GM12878 (cell line): ENCODE data around the gene HMGN5. TPM values are rescaled to one million over a fixed set of nuclear protein-coding genes. Genes with fewer than 3 reads are reported as not detected.

Experiments
- ATAC-seq: fragments of 200-7000 bp; cut with Tn5 transposase; 3 replicates; pipeline ENCODE4 v1.9.1; 2020; ENCODE audit warnings: mild to moderate bottlenecking, moderate library complexity
- Bru-seq: library from RNA; stranded (reverse); fragments of 400-500 nt; gene quantifications from one replicate; lab custom pipeline; 2021; lab: Mats Ljungman, UMichigan
- BruChase-seq, 2 experiments: library from RNA; stranded (reverse); fragments of 400-500 nt; gene quantifications; one replicate each; lab custom pipeline; 2021; lab: Mats Ljungman, UMichigan
- BruUV-seq: library from RNA; stranded (reverse); fragments of 400-500 nt; replicated peaks from 2 replicates; lab custom pipeline; 2021; lab: Mats Ljungman, UMichigan
- CTCF ChIA-PET: fragments of 300-600 bp; sonication (Branson Sonifier 250); formaldehyde crosslinking; extraction: SDS; loops from one replicate; lab custom pipeline; 2021; ENCODE audit warnings: inconsistent platforms; lab: Yijun Ruan, JAX
- POLR2A ChIA-PET: fragments of 350-600 bp; formaldehyde crosslinking; extraction: SDS; loops from one replicate; lab custom pipeline; 2021; ENCODE audit warnings: inconsistent platforms; lab: Charles Lee
- RAD21 ChIA-PET: fragments of 300-600 bp; sonication (Branson Sonifier 250); formaldehyde crosslinking; loops from one replicate; lab custom pipeline; 2023; ENCODE audit warnings: antibody characterized with exemption; ENCODE audit not compliant: unreplicated experiment; lab: Charles Lee
- SMC1A ChIA-PET: fragments of 300-600 bp; sonication (Branson Sonifier 250); formaldehyde crosslinking; loops from one replicate; lab custom pipeline; 2023; ENCODE audit not compliant: unreplicated experiment, uncharacterized antibody; lab: Charles Lee
- DNase-seq: peaks from one replicate; pipeline ENCODE4 v3.0.0-alpha.2; 2011; ENCODE audit warnings: low read depth, low spot score
- FAIRE-seq: peaks from 3 replicates; lab custom pipeline; 2011; peaks lifted over from hg19 to GRCh38; lab: Jason Lieb, UNC
- H2AFZ ChIP-seq: 2 replicates; pipeline ENCODE4 v1.6.0; 2011; ENCODE audit warnings: low read depth, low read length, control low read depth; ENCODE audit not compliant: control insufficient read depth
- H3K27ac ChIP-seq: 2 replicates; pipeline ENCODE4 v1.5.1; 2011; ENCODE audit warnings: control low read depth; ENCODE audit not compliant: control insufficient read depth, insufficient read depth
- H3K27me3 ChIP-seq, 2 experiments: replicated peaks in 1 of 2; 2 replicates each; pipeline versions ENCODE4 v1.6.0 to v1.6.1; 2011; ENCODE audit warnings: low read length in 1 of 2; ENCODE audit not compliant: control insufficient read depth in 2 of 2, insufficient read depth in 2 of 2
- H3K36me3 ChIP-seq, 2 experiments: 2 replicates each; pipeline ENCODE4 v1.5.1; 2011; ENCODE audit warnings: low read length in 1 of 2; ENCODE audit not compliant: control insufficient read depth in 2 of 2, insufficient read depth in 2 of 2
- H3K4me1 ChIP-seq: 2 replicates; pipeline ENCODE4 v1.6.1; 2011; ENCODE audit warnings: mild to moderate bottlenecking, low read length, moderate library complexity, mixed read lengths; ENCODE audit not compliant: control insufficient read depth, insufficient read depth
- H3K4me2 ChIP-seq: 2 replicates; pipeline ENCODE4 v1.6.0; 2011; ENCODE audit warnings: control low read depth; ENCODE audit not compliant: control insufficient read depth, insufficient read depth
- H3K4me3 ChIP-seq: fragments of 200-600 bp; sonication (generic); 2 replicates; pipeline ENCODE4 v1.5.1; 2016
- H3K79me2 ChIP-seq: 2 replicates; pipeline ENCODE4 v1.6.0; 2011; ENCODE audit warnings: low read length; ENCODE audit not compliant: control insufficient read depth, insufficient read depth
- H3K9ac ChIP-seq: 2 replicates; pipeline ENCODE4 v1.8.0; 2011; ENCODE audit warnings: low read length, control low read depth, mixed read lengths; ENCODE audit not compliant: control insufficient read depth, insufficient read depth
- H3K9me3 ChIP-seq: replicated peaks from 3 replicates; pipeline ENCODE4 v1.5.1; 2011; ENCODE audit warnings: mild to moderate bottlenecking, low read length; ENCODE audit not compliant: control insufficient read depth, insufficient read depth
- H4K20me1 ChIP-seq: 2 replicates; pipeline ENCODE4 v1.6.0; 2011; ENCODE audit not compliant: control insufficient read depth, insufficient read depth
- IKZF2 ChIP-seq, 2 experiments: fragments of 450-650 bp; IDR thresholded peaks; 2 replicates each; pipeline ENCODE4 v1.6.1; 2017; ENCODE audit warnings: mild to moderate bottlenecking in 2 of 2, moderate library complexity in 2 of 2
- POLR2A ChIP-seq: IDR thresholded peaks from 2 replicates; pipeline ENCODE4 v1.6.1; 2011; ENCODE audit warnings: low read depth, mild to moderate bottlenecking, low read length
- RCOR1 ChIP-seq: conservative IDR thresholded peaks from 2 replicates; pipeline ENCODE4 v1.6.1; 2012; ENCODE audit warnings: low read depth, low read length, improper control_type of control experiment
- RUNX3 ChIP-seq: IDR thresholded peaks from 2 replicates; pipeline ENCODE4 v1.6.1; 2012; ENCODE audit warnings: low read length, inconsistent platforms
- SUZ12 ChIP-seq: fragments of 200-600 bp; sonication (generic); IDR thresholded peaks from one replicate; pipeline ENCODE4 v1.6.1; 2018; ENCODE audit warnings: antibody characterized with exemption, mild to moderate bottlenecking; ENCODE audit not compliant: unreplicated experiment
- WGBS: methylation state at CpG from one replicate; pipeline ENCODE4 v1.1.6; 2016; ENCODE audit warnings: low lambda C conversion rate; ENCODE audit not compliant: insufficient replicate concordance, insufficient coverage; ENCODE audit errors: missing lambda C conversion rate; 5-methylcytosine and 5-hydroxymethylcytosine counted together
- in situ Hi-C: fragments of 300-500 bp; cut with MboI; formaldehyde crosslinking; loops from 9 replicates; pipeline ENCODE4 v1.14.3; 2018; ENCODE audit warnings: mixed read lengths
- intact Hi-C: fragments of 100-400 bp; cut with micrococcal nuclease; formaldehyde crosslinking; loops from one replicate; pipeline ENCODE4 v1.14.2; 2022; ENCODE audit not compliant: unreplicated experiment
- long read RNA-seq, 2 experiments: library from polyadenylated mRNA; unstranded; transcript quantifications; one replicate each; pipeline ENCODE4 v2.0.0, GENCODE V29; 2019 to 2020
- polyA minus RNA-seq, 3 experiments: library from RNA; depleted of rRNA, polyadenylated mRNA; stranded (reverse); fragments of >200 nt; gene quantifications; 2 replicates each; pipeline ENCODE4 v1.2.3, GENCODE V29; 2011
- polyA plus RNA-seq, 11 experiments: library from polyadenylated mRNA; depleted of rRNA in 4 of 11; unstranded in 6 of 11; stranded (reverse) in 5 of 11; fragments of >200 nt; fragmentation: Nextera tagmentation in 4 of 11; fragmentation: Illumina TruSeq in 1 of 11; extraction: Ambion mirVana in 4 of 11; extraction: Trizol in 1 of 11; gene quantifications; 1 replicate in 1 of 11; 2 replicates in 10 of 11; pipeline versions ENCODE4 v1.2.1 to v1.2.3, GENCODE V29; 2011 to 2016; ENCODE audit warnings: inconsistent platforms in 2 of 11, missing spikeins in 2 of 11, low read depth in 1 of 11
- total RNA-seq, 4 experiments: library from RNA; depleted of rRNA in 3 of 4; stranded (reverse); fragments of >200 nt in 3 of 4; fragmentation: Illumina TruSeq in 1 of 4; extraction: Trizol in 1 of 4; gene quantifications; 2 replicates each; pipeline versions ENCODE4 v1.2.1 to v1.2.3, GENCODE V29; 2013 to 2021
- TF ChIP-seq, protein P1 (sequence below): fragments of 450-650 bp; IDR thresholded peaks from 2 replicates; pipeline ENCODE4 v1.6.1; 2017; ENCODE audit warnings: mild to moderate bottlenecking, moderate library complexity
- TF ChIP-seq, protein P2 (sequence below): IDR thresholded peaks from 2 replicates; pipeline ENCODE4 v1.6.1; 2012; ENCODE audit warnings: low read depth, low read length, improper control_type of control experiment

HMGN5 gene, protein sequence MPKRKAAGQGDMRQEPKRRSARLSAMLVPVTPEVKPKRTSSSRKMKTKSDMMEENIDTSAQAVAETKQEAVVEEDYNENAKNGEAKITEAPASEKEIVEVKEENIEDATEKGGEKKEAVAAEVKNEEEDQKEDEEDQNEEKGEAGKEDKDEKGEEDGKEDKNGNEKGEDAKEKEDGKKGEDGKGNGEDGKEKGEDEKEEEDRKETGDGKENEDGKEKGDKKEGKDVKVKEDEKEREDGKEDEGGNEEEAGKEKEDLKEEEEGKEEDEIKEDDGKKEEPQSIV
- 0.29 and 0.81 TPM in 2 replicates for total RNA-seq (2013; cell fraction: nucleolus; rRNA removed)
- 2.8 and 3.5 TPM in 2 replicates for total RNA-seq (2014; rRNA removed)
- total RNA-seq (2014; rRNA removed; fragmentation: Illumina TruSeq; extraction: Trizol): 6.1 and 6.2 TPM in 2 replicates
- total RNA-seq (2021): 11.1 and 13.7 TPM in 2 replicates
- polyA plus RNA-seq (2011; ENCODE audit: low read depth): 8.7 TPM
- polyA plus RNA-seq (2011; rRNA removed): 19.7 and 32.2 TPM in 2 replicates
- 7.0 and 9.3 TPM in 2 replicates for polyA plus RNA-seq (2011; cell fraction: cytosol; rRNA removed)
- polyA plus RNA-seq (2011; cell fraction: nucleus; rRNA removed): 13.2 and 17.5 TPM in 2 replicates
- 18.5 and 25.5 TPM in 2 replicates for polyA plus RNA-seq (2012)
- 93.6 and 155 TPM in 2 replicates for polyA plus RNA-seq (2014; fragmentation: Illumina TruSeq; extraction: Trizol)
- 10 to 100 TPM; 43.0 to 50.8 TPM for polyA plus RNA-seq (2014; fragmentation: Nextera tagmentation; extraction: Ambion mirVana)
- 22.0 and 26.3 TPM in 2 replicates for polyA plus RNA-seq (2014; rRNA removed)
- 10 to 100 TPM; 33.1 to 34.3 TPM for polyA plus RNA-seq (2016; fragmentation: Nextera tagmentation; extraction: Ambion mirVana)
- 4.8 and 7.0 TPM in 2 replicates for polyA minus RNA-seq (2011; rRNA and poly(A)+ RNA removed)
- polyA minus RNA-seq (2011; cell fraction: cytosol; rRNA and poly(A)+ RNA removed): 2.4 and 6.8 TPM in 2 replicates
- 2.3 and 4.3 TPM in 2 replicates for polyA minus RNA-seq (2011; cell fraction: nucleus; rRNA and poly(A)+ RNA removed)
- percentile 45 among the genes with signal in this experiment for Bru-seq, nascent RNA
- percentile 48 among the genes with signal in this experiment for BruChase-seq, experiment 1, labeled RNA remaining after a 6-hour chase
- BruChase-seq, experiment 2, labeled RNA remaining after a 2-hour chase: percentile 45 among the genes with signal in this experiment
- long read RNA-seq, experiment 1, transcript HMGN5-203 (6 exons, 578 nt): major isoform, 22 of 34 reads
- long read RNA-seq, experiment 1, partial matches to known transcripts: 5 of 34 reads
- long read RNA-seq, experiment 1, other reads (novel, unspliced or antisense): 5 of 34 reads
- long read RNA-seq, experiment 2, transcript HMGN5-203 (6 exons, 578 nt): major isoform, 16 of 46 reads
- long read RNA-seq, experiment 2, partial matches to known transcripts: 13 of 46 reads
- long read RNA-seq, experiment 2, other reads (novel, unspliced or antisense): 15 of 46 reads

DNA sequence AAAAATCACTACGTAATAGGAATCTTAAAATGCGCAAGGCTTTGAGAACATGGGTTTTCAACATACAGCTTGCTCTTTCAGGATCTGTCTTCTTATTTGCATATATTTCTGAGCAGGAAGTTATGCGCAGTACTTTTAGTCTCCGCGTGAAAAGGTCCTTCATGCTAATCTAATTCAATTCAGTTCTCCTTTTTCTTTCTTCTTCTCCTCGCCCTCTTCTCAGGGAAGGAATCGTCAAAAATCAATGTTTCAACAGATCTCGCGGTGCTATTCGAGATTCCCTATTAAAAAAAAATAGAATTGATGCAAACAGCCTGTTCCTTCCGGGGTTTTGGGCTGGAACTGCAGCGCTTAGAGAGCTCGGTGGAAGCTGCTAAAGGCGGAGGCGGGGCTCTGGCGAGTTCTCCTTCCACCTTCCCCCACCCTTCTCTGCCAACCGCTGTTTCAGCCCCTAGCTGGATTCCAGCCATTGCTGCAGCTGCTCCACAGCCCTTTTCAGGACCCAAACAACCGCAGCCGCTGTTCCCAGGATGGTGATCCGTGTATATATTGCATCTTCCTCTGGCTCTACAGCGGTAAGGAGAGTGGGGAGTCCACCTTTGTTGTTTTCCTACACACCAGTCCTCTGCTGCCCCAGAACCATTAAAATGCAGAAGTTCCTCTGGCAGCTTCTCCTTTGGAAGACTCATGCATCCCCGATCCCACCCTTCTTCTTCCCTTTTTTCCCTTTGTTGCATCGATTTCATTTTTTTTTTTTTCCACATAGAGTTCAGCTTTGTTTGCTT lies at the start of gene HMGN5, which contains the start of gene SH3BGRL:
Gene HMGN5, minus strand, starts transcription at position 243 of the 785 bp plus-strand sequence. CDS start 80,364 bp downstream, outside the sequence.
Gene SH3BGRL, plus strand, starts transcription at position 432 of the 785 bp plus-strand sequence. Its CDS starts 99 bp downstream, at position 531.
- Histone ChIP-seq H3K4me3 (peak within 1 kb of the TSS; percentile 63), H3K36me3 (no peaks in the 10 kb centered on the region), H3K9ac (peak within 1 kb of the TSS; percentile 94), H3K79me2 (peaks cover 48% of the 10 kb centered on the region), H3K27ac (peak within 1 kb of the TSS; percentile 91), H3K4me2 (peak within 1 kb of the TSS; percentile 64), H3K4me1 (no peaks in the 10 kb centered on the region), H2AFZ (peak within 1 kb of the TSS; percentile 80), H4K20me1 (no peaks in the 10 kb centered on the region), H3K9me3 (no peaks in the 10 kb centered on the region), H3K27me3 (no peaks in the 10 kb centered on the region)
- DNase-seq (peak; percentile 57), FAIRE-seq (peak; percentile 18), ATAC-seq (peak; percentile 95)
- ChIA-PET POLR2A (interaction anchor here (0.7 to 2.0 kb wide), 5 partner anchors 9 to 393 kb away, joined by 3 to 6 read pairs (median 4); no protein-coding TSS in a partner anchor), CTCF (interaction anchor here (0.8 to 2.5 kb wide), 8 partner anchors 9 to 397 kb away, joined by 3 to 13 read pairs (median 9); partner anchors contain the start of gene BRWD3), RAD21 (interaction anchor here (0.9 to 1.9 kb wide), 5 partner anchors 22 to 395 kb away, joined by 3 to 8 read pairs (median 5); no protein-coding TSS in a partner anchor), SMC1A (interaction anchor here (0.6 to 2.3 kb wide), 11 partner anchors 13 to 624 kb away, joined by 3 to 7 read pairs (median 4); partner anchors contain the start of gene BRWD3)
- WGBS: 24% methylated on average over 22 of the region's 23 CpGs
- intact Hi-C loops: loop anchor here (2.0 kb wide), 2 partner anchors 81 to 393 kb away; partner anchors contain the start of gene BRWD3
- in situ Hi-C loops: loop anchor here (5.0 kb wide), 1 partner anchor 390 kb away; no protein-coding TSS in a partner anchor
- no TSS peak for BruUV-seq
- TF ChIP-seq RUNX3 (peak; percentile 37; the same call in 1 of the 2 replicates), SUZ12 (no peak), IKZF2 (IDR thresholded peaks at IDR 0.05) (peak; percentile 33 to 44; a peak in 1 of 4 replicates), RCOR1 (no peak), POLR2A (peak; percentile 75)
- TF ChIP-seq, protein P1, sequence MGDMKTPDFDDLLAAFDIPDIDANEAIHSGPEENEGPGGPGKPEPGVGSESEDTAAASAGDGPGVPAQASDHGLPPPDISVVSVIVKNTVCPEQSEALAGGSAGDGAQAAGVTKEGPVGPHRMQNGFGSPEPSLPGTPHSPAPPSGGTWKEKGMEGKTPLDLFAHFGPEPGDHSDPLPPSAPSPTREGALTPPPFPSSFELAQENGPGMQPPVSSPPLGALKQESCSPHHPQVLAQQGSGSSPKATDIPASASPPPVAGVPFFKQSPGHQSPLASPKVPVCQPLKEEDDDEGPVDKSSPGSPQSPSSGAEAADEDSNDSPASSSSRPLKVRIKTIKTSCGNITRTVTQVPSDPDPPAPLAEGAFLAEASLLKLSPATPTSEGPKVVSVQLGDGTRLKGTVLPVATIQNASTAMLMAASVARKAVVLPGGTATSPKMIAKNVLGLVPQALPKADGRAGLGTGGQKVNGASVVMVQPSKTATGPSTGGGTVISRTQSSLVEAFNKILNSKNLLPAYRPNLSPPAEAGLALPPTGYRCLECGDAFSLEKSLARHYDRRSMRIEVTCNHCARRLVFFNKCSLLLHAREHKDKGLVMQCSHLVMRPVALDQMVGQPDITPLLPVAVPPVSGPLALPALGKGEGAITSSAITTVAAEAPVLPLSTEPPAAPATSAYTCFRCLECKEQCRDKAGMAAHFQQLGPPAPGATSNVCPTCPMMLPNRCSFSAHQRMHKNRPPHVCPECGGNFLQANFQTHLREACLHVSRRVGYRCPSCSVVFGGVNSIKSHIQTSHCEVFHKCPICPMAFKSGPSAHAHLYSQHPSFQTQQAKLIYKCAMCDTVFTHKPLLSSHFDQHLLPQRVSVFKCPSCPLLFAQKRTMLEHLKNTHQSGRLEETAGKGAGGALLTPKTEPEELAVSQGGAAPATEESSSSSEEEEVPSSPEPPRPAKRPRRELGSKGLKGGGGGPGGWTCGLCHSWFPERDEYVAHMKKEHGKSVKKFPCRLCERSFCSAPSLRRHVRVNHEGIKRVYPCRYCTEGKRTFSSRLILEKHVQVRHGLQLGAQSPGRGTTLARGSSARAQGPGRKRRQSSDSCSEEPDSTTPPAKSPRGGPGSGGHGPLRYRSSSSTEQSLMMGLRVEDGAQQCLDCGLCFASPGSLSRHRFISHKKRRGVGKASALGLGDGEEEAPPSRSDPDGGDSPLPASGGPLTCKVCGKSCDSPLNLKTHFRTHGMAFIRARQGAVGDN: 0 out of 2 replicates have a peak, but pooled peaks have one; percentile 18
- TF ChIP-seq, protein P2, sequence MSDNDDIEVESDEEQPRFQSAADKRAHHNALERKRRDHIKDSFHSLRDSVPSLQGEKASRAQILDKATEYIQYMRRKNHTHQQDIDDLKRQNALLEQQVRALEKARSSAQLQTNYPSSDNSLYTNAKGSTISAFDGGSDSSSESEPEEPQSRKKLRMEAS: no peak
